ENCODE measurements around the gene MAJIN. TPM values are rescaled to one million over a fixed set of nuclear protein-coding genes. Genes with fewer than 3 reads are reported as not detected.

MAJIN gene
- total and polyA plus RNA-seq, 12 donors, result not detected

DNA sequence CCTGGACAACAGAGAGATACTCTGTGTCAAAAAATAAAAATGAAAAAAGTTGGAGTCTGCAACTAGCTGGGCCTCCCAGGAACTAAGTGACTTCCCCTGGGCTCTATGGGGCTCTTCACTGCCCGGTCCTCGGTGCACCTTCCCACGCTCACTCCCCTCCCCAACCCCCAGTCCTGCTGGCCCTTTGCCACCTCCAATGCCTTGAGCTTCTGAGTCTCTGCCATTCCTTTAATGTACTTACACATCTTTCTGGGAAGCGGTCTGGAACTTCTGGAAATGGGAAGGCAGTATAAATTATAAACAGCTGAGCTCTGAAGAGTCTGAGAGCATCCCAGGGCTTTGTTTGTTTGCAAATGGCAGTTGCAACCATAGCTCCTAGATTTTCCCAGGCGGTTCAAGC lies 30.8 kb upstream of the MAJIN start:
- Histone ChIP-seq H3K27me3 (no peaks in the 10 kb centered on the region), H3K4me1 (peaks cover 0 to 8% (median 0%) of the 10 kb centered on the region in 9 donors), H3K4me3 (no peak overlapping the region), H3K9me3 (no peaks in the 10 kb centered on the region), H3K27ac (no peak overlapping the region), H3K36me3 (no peaks in the 10 kb centered on the region)
- intact Hi-C loops (cut with DNase I), result no loop called here
- TF ChIP-seq, protein P1, sequence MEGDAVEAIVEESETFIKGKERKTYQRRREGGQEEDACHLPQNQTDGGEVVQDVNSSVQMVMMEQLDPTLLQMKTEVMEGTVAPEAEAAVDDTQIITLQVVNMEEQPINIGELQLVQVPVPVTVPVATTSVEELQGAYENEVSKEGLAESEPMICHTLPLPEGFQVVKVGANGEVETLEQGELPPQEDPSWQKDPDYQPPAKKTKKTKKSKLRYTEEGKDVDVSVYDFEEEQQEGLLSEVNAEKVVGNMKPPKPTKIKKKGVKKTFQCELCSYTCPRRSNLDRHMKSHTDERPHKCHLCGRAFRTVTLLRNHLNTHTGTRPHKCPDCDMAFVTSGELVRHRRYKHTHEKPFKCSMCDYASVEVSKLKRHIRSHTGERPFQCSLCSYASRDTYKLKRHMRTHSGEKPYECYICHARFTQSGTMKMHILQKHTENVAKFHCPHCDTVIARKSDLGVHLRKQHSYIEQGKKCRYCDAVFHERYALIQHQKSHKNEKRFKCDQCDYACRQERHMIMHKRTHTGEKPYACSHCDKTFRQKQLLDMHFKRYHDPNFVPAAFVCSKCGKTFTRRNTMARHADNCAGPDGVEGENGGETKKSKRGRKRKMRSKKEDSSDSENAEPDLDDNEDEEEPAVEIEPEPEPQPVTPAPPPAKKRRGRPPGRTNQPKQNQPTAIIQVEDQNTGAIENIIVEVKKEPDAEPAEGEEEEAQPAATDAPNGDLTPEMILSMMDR (IDR thresholded peaks at IDR 0.05), result no peak
- ATAC-seq (no peak), DNase-seq (no peak)
- 68 to 75% methylated on average over 5 of the region's 5 CpGs for WGBS, 2 donors

DNA sequence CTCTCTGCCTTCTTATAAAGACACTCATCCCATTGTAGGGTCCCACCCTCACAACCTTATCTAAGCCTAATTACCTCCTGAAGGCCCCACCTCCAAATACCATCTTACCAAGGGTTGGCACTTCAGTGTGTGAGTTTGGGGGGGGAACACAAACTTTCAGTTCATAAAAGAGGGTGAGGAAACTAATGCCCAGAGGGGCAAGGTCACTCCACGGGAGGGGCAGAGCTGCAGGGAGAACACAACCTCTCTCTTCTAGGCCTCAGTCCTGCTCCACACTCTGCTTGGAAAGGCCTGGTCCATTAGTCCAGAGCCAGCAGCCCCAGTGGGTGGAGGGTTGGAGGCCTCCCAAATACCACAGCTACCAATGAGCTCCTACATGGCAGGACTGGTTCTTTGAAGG lies 27.6 kb upstream of the MAJIN start:
- H3K36me3 ChIP-seq, result no peaks in the 10 kb centered on the region
- H3K9me3 ChIP-seq, result no peaks in the 10 kb centered on the region
- H3K27me3 ChIP-seq, result no peaks in the 10 kb centered on the region
- intact Hi-C loops (cut with DNase I), result loop anchor here in 5 of 10 donors (5.0 to 10.0 kb wide), 4 partner anchors 72 to 155 kb away; partner anchors contain the start of genes PPP2R5B (in 2 of the 5), ATG2A (in 1 of the 5) and CDC42BPG (in 1 of the 5)
- no peak for ATAC-seq
- WGBS, 2 donors, result 94 to 100% methylated on average over 1 of the region's 1 CpG
- DNase-seq, result no peak
- H3K4me1 ChIP-seq, result peaks cover 0 to 33% (median 11%) of the 10 kb centered on the region in 9 donors
- TF ChIP-seq, protein P1 (IDR thresholded peaks at IDR 0.05), result no peak
- H3K4me3 ChIP-seq, result no peak overlapping the region
- H3K27ac ChIP-seq, result no peak overlapping the region

DNA sequence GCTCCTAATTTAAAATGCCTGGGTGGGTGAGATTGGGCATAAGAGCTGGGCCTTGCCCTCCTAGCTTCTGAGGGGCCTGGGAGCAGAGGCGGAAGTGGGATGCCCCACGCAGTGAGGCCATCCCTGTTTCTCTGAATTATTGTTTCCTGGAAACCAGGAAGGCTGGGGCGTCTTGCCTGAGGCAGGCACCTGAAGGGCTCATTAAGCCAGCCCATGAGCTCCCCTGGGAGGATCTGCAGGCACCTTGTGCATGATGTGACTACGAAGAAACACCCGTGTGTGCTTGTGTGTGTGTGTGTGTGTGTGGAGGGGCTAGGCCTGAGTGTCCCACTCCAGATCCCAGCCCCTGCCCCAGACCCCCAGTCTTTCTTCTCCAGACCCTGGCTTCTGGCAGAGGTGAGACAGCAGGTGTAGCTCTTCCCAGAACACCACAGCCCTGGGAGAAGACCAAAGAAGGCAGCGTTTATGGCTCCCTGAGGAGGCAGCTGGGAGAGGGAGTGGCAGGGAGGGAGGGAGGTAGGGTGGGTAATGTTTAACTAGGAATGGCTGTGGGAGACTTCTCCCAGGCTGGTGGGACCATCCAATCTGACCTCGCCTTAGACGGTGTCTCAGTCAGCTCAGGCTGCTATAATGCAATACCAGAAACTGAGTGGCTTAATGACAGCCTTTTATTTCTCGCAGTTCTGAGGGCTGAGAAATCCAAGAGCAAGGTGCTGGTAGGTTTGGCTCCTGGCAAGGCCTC lies 27.0 kb upstream of the MAJIN start:
- H3K4me3 ChIP-seq, result no peak overlapping the region
- H3K36me3 ChIP-seq, result no peaks in the 10 kb centered on the region
- ATAC-seq (no peak), DNase-seq (no peak)
- no peak overlapping the region for H3K27ac ChIP-seq
- TF ChIP-seq, protein P1 (IDR thresholded peaks at IDR 0.05), result no peak
- H3K27me3 ChIP-seq, result no peaks in the 10 kb centered on the region
- peaks cover 0 to 39% (median 12%) of the 10 kb centered on the region in 9 donors for H3K4me1 ChIP-seq
- intact Hi-C loops (cut with DNase I), result loop anchor here in 5 of 10 donors (5.0 to 10.0 kb wide), 4 partner anchors 72 to 154 kb away; partner anchors contain the start of genes PPP2R5B (in 2 of the 5), ATG2A (in 1 of the 5) and CDC42BPG (in 1 of the 5)
- WGBS, 2 donors, result 65 to 76% methylated on average over 9 of the region's 9 CpGs
- no peaks in the 10 kb centered on the region for H3K9me3 ChIP-seq

DNA sequence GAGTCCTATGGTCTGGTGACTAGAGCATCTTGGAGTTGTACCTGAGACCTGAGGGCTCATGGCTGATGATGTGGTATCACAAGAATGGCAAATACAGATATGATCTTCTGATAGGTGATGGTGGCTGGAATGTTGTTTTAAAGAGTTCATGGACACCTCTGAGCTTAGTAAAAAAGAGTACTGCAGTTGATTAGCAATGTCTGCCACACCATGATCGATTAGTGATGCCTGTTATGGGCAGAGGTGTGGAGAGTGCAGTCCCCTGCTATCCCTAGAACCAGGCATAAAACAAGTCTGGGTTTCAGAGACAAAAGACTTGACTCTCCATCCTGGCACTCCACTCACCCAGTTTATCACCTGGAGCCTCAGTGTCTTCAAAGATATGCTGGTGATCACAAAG lies 26.2 kb upstream of the MAJIN start:
- Histone ChIP-seq H3K27ac (no peak overlapping the region), H3K4me1 (peaks cover 0 to 45% (median 16%) of the 10 kb centered on the region in 9 donors), H3K4me3 (no peak overlapping the region), H3K36me3 (peaks cover 0 to 6% (median 0%) of the 10 kb centered on the region in 9 donors), H3K27me3 (no peaks in the 10 kb centered on the region), H3K9me3 (no peaks in the 10 kb centered on the region)
- no peak for ATAC-seq
- TF ChIP-seq, protein P1 (IDR thresholded peaks at IDR 0.05), result no peak
- WGBS, 2 donors, result 82 to 93% methylated on average over 1 of the region's 1 CpG
- DNase-seq, result no peak
- intact Hi-C loops (cut with DNase I), result loop anchor here in 5 of 10 donors (5.0 to 10.0 kb wide), 4 partner anchors 71 to 153 kb away; partner anchors contain the start of genes PPP2R5B (in 2 of the 5), ATG2A (in 1 of the 5) and CDC42BPG (in 1 of the 5)

Data from heart right ventricle (tissue), 16 donors.